PC-9 (cell line): ENCODE data around the gene KLHL1.

ENCODE experiments used
- CTCF ChIP-seq: fragments of 200-600 bp; sonication (generic); conservative IDR thresholded peaks from 2 replicates; pipeline ENCODE4 v1.6.1; 2017; ENCODE audit warnings: mixed run types, antibody characterized with exemption, mild to moderate bottlenecking, moderate library complexity
- EZH2 ChIP-seq: fragments of 200-600 bp; sonication (generic); IDR thresholded peaks from 2 replicates; pipeline ENCODE4 v1.8.0; 2017; ENCODE audit warnings: antibody characterized with exemption, low read depth

GRCh38 chr13:70022646-70023045 lies 85.6 kb downstream of the KLHL1 start:
- TF ChIP-seq CTCF (no peak), EZH2 (no peak)
